ENCODE measurements around the gene KCNK6.

KCNK6 gene

GRCh38 chr19:38308006-38308766, 11.5 kb upstream of the KCNK6 start:
- ChIA-PET CTCF (no interaction called here), POLR2A (no interaction called here)
- H3K4me3 ChIP-seq (ENCODE audit: low read depth, low read length) = no peak overlapping the region
- no peak for DNase-seq (ENCODE audit: low read depth, low spot score)
- TF ChIP-seq CTCF (IDR thresholded peaks at IDR 0.05; ENCODE audit: insufficient read depth, low read length, missing control alignments) = no peak

- CTCF ChIA-PET = interaction anchor here (2.7 kb wide), 1 partner anchor 65 kb away, joined by 10 read pairs; no protein-coding TSS in a partner anchor
- H3K4me3 ChIP-seq (ENCODE audit: low read depth, low read length) = no peak overlapping the region
- POLR2A ChIA-PET = no interaction called here
- no peak for DNase-seq (ENCODE audit: low read depth, low spot score)
- TF ChIP-seq CTCF (IDR thresholded peaks at IDR 0.05; ENCODE audit: insufficient read depth, low read length, missing control alignments) = no peak
These were observed 10.6 kb upstream of the KCNK6 start for GRCh38 chr19:38308926-38309614.

GRCh38 chr19:38309615-38310278, 9.9 kb upstream of the KCNK6 start:
- DNase-seq (ENCODE audit: low read depth, low spot score) = no peak
- POLR2A ChIA-PET = no interaction called here
- CTCF ChIA-PET = interaction anchor here (2.7 kb wide), 1 partner anchor 66 kb away, joined by 10 read pairs; no protein-coding TSS in a partner anchor
- no peak overlapping the region for H3K4me3 ChIP-seq (ENCODE audit: low read depth, low read length)
- no peak for TF ChIP-seq CTCF (IDR thresholded peaks at IDR 0.05; ENCODE audit: insufficient read depth, low read length, missing control alignments)

- CTCF ChIA-PET = interaction anchor here (2.7 kb wide), 1 partner anchor 66 kb away, joined by 10 read pairs; no protein-coding TSS in a partner anchor
- no peak overlapping the region for H3K4me3 ChIP-seq (ENCODE audit: low read depth, low read length)
- DNase-seq (ENCODE audit: low read depth, low spot score) = no peak
- POLR2A ChIA-PET = no interaction called here
- TF ChIP-seq CTCF (IDR thresholded peaks at IDR 0.05; ENCODE audit: insufficient read depth, low read length, missing control alignments) = no peak
These were observed 9.4 kb upstream of the KCNK6 start for GRCh38 chr19:38310279-38310670.

GRCh38 chr19:38310986-38311385, 8.7 kb upstream of the KCNK6 start:
- CTCF ChIA-PET = interaction anchor here (2.7 kb wide), 1 partner anchor 67 kb away, joined by 10 read pairs; no protein-coding TSS in a partner anchor
- POLR2A ChIA-PET = no interaction called here

More at GRCh38 chr19:38310986-38311385, 8.7 kb upstream of the KCNK6 start:
- DNase-seq (ENCODE audit: low read depth, low spot score) = no peak
- no peak overlapping the region for H3K4me3 ChIP-seq (ENCODE audit: low read depth, low read length)
- TF ChIP-seq CTCF (IDR thresholded peaks at IDR 0.05; ENCODE audit: insufficient read depth, low read length, missing control alignments) = no peak

Data from AG04449 (cell line).